ENCODE measurements around the gene CCDC28A.

GRCh38 chr6:138734585-138734984 is 39.0 kb upstream of the CCDC28A start:
- no peak for TF ChIP-seq CTCF (IDR thresholded peaks at IDR 0.05)
- TF ChIP-seq POLR2A (IDR thresholded peaks at IDR 0.05) = no peak
